RCC 7860 (cell line): Measurements from ENCODE around the gene ARHGEF28.
A peak's percentile ranks its signal among the peaks of the same experiment; 100 is the strongest.

Experiments used
- DNase-seq: peaks from one replicate; pipeline ENCODE4 v3.0.0-alpha.2; 2015; ENCODE audit warnings: low spot score
- FAIRE-seq: peaks from 2 replicates; lab custom pipeline; 2012; peaks lifted over from hg19 to GRCh38; lab: Jason Lieb, UNC

ARHGEF28 gene

DNA sequence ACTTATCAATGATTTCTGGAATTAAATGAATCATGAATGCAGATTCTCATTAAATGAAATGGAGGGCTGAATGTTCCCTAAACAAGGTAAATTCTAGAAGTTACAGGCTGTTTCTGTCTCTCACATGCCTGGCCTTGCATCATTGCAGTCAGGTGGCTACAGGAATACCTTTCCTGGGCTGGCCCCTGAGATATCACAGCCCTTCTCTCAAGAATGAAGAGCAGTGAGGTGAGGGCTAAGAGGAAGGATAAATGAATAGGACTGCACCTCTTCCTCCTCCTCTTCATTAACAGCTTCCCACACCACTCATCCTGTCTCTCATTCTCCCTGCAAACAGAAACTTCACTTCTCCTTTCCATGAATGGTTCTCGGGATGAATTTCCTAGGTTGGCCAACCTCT lies 22.5 kb downstream of the ARHGEF28 start:
- no peak for FAIRE-seq

GRCh38 chr5:73649926-73650325 lies 23.9 kb downstream of the ARHGEF28 start:
- FAIRE-seq: no peak
- DNase-seq: no peak

More for the DNA sequence above, 22.5 kb downstream of the ARHGEF28 start:
- DNase-seq: no peak

DNA sequence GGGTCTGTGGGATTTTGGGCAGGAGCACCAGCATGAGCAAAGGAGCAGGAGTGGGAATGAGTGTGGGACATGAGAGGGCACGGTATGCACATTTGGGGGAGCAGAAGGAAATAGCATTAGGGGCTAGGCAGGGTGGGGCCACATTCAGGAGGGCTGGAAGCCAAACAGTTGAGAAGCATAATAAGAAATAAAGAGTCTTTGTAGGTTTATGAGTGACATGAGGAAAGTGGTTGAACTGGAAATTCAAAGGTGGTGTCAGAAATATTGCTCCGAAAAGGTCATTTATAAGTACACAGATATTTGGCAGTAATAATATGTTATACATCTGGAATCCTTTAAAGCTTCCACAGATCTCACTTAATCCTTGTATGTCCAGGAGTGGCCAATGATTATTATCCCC lies 26.4 kb downstream of the ARHGEF28 start:
- no peak for DNase-seq
- FAIRE-seq: no peak

DNA sequence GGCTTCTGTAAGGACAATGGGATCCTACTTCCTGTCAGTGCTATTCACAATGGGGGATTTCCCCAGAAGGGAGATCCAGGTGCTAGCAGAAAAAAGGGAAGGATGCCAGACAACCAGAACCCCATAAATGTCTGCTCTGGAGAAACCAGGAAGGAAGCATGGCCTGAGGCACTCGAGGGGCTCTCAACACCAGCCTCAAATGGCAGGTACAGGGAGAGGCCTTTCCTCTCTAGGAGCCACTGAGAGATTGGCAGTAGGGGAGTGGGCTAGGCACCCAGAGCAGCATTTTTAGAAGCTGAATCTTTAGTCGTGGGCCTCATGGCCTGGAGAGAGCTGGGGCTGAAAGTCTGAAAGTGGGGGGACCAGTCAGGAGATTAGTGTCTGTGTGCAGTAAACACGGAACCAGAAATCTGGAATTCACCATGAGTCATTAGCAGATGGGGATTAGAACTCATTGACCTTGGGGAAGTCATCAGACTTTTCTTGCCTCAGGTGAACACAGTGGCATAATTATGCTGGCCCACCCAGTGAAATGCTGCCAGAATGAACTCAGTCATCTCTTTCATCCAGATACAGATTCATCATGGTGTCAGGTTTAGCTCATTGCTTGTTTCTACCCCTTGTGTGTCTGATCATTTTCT lies 28.3 kb downstream of the ARHGEF28 start:
- no peak for DNase-seq
- no peak for FAIRE-seq

- FAIRE-seq (no peak), DNase-seq (no peak)
These were observed 28.9 kb downstream of the ARHGEF28 start for GRCh38 chr5:73654819-73655318.

DNA sequence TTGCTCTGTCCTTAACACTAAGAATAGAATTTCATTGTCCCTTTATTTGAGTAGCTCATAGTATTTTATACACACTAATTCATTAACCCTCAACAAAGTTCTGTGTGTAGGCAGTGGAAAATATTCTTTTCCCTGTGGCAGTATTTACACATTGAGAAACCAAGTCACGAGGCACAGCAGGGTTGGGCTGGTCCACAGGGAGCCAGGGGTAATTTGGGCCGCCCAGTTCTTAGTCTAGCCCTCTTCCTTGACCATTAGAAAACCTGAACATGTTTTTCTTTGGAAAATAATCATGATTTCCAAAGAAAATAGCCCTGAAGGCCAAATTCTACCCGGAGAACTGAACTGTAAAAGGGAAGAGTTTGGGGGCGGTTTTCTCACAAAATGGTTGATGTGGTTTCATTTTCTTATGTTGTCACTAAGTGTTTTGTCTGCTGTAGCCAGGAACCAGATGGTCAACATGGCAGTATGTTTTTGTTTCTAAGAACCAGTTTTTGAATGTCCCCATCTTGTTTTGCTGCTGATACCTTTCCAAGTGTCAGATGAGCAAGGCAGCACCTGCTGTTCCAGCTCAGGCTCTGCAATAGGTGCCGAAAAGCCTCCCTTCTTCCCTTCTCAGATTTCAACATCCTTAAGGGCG lies 29.6 kb downstream of the ARHGEF28 start:
- no peak for FAIRE-seq

GRCh38 chr5:73661753-73662152 lies 35.8 kb downstream of the ARHGEF28 start:
- no peak for DNase-seq
- no peak for FAIRE-seq

More for the DNA sequence above, 29.6 kb downstream of the ARHGEF28 start:
- DNase-seq: no peak

- FAIRE-seq: no peak
- DNase-seq: no peak
These were observed 37.3 kb downstream of the ARHGEF28 start for GRCh38 chr5:73663161-73663859.

GRCh38 chr5:73663860-73664240 lies 37.9 kb downstream of the ARHGEF28 start:
- FAIRE-seq (no peak), DNase-seq (no peak)

DNA sequence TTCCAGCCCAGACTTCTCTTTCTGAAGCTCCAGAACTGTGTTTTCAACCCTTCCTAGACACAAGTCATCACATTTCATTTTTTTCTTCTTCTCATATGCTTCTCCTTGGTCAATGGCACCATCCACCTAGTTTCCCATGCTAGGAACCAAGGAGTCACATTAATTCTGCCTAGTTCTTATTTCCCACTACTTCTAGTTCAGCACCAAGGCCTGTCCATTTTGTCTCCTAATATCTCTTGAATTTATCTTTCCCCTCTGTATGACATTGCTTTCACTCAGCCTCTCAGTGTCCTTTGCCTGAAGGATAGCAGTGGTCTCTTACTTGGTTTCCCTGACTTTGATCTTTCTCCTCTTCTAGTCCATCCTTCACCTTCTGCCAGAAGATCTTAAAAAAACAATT lies 38.8 kb downstream of the ARHGEF28 start:
- DNase-seq (no peak), FAIRE-seq (no peak)

DNA sequence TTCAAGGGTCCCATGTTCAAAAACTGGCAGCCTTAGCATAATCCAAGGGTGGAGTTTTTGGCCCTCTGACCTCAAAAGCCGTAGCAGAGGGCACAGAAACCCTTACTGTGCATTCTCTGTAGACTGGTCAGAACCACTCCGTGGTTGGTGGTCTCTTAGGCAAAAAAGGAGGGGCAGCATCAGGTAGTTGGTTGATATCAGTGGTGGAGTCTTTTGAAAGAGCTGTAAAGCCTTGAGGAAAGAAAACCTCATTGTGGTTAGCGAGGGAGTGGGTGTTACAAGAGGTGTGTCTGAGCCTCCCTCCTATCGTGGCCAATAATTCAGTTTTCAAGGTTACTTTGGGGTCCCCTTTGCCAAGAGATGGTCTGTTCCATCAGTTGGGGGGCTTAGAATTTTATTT lies 40.9 kb downstream of the ARHGEF28 start:
- FAIRE-seq (no peak), DNase-seq (no peak)

GRCh38 chr5:73668017-73668416 lies 42.0 kb downstream of the ARHGEF28 start:
- FAIRE-seq (no peak), DNase-seq (no peak)

DNA sequence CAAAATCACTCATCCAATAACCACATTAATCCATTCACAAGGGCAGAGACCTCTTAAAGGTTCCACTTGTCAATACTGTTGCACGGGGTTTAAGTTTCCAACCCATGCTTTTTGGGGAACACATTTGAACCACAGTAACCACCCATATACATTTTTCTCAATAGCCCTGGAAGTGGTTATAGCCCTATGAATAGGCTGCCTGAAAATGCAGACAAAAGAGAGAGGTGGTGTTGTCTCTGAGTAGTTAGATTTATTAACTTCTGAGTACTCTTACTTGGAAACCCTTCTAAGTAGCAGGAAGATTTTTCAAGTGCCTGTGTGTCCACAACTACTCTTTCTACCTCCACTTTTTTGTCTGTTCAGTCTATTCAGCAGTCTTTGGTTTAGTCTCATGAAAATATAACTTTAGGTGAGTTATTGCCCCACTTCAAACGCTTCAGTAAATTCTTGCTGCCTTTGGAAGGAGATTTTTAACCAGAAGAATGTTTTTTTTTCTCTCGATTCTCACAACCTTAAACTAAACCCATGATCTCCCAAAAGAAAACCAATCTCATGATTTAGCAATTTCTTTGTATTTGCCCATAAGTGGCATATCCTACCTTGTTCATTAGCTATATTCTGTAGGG lies 42.6 kb downstream of the ARHGEF28 start:
- DNase-seq: no peak
- FAIRE-seq: no peak

DNA sequence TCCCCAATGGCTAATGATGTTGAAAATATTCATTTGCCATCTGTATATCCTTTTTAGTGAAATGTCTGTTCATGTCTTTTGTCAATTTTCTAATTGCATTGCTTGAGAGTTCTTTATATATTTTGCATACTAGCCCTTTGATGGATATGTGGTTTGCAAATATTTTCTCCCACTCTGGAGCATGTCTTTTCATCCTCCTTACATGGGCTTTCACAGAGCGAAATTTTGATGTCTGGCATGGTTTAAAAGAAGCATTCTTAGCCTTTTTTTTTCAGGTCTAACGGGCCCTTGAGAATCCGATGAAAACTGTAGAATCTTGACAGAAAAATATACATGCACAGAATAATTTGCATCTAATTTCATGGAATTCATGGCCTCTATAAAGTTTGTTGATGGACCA lies 44.7 kb downstream of the ARHGEF28 start:
- DNase-seq: no peak
- FAIRE-seq: no peak

DNA sequence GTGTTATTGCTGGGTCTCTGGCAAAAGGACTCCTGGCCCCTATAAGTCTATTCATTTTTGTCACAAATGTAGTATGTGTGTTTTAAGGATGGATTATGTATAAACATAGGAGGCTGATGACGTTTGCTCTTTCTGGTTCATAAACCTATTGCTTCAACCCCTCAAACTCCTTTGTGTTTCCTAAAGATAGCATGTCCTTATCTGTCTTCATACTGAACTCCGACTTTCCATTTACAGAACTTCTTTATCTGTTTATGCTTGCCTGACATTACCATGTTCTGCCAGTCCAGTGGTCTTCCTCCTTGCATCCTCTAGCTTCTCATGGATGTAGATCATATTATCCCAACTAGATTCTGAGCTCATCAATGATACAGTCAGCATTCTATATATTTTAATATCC lies 46.1 kb downstream of the ARHGEF28 start:
- FAIRE-seq: no peak
- DNase-seq: no peak

DNA sequence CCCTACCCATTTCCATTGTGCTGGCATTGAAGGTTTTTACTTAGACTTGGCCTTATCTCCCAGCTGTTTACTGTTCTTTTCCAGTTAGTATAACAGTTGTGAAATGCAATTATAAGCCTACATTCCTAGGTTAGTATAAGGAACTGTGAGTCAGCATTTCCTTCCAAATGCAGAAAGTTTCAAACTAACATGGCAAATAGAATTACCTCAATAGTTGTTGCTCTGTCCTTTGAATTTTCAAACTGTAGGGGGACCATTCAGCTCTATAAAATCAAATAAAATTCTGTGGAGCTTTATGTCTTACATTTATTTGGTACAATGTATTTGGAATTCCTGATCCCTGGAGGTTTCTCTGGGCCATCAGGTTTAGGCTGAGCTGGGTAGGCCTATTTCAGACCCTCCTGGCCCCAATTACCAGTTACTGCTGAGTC lies 47.2 kb downstream of the ARHGEF28 start:
- FAIRE-seq: peak; percentile 16

GRCh38 chr5:73674669-73675004 lies 48.6 kb downstream of the ARHGEF28 start:
- DNase-seq (no peak), FAIRE-seq (no peak)

More for the DNA sequence above, 47.2 kb downstream of the ARHGEF28 start:
- peak; percentile 13 for DNase-seq

DNA sequence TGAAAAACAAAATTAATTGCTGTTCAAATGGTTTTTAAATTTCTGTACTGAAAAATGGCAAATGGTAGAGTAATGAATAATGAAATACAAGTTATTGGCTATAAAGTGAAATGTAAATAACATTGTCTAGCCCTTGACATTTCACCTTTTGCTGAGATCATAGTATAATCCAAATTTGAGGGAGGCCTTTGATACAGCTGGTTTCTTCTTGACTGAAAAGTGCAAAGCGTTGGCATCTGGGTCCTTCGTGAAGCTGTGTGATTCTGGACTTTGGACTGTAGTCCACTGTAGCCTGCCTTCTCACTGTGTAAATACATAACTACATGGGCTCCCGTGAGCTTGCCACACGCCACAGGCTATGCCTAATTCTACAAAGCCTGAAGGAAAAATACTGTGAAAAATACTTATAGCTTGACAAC lies 52.3 kb downstream of the ARHGEF28 start:
- FAIRE-seq (no peak), DNase-seq (peak; percentile 7)

DNA sequence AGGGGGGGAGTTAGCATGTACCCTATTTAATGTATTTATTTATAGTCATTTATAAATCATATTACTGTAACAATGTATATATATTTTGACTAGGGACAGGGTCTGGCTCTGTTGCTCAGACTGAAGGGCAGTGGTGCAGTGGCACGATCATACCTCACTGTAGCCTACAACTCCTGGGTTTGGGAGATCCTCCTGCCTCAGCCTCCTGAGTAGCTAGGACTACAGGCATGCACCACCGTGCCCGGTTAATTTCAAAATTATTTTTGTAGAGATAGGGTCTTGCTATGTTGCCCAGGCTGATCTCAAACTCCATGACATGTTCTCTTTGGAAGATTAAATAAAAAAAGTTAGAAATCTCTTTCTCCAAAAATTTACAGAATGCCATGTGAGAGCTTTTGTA lies 52.8 kb downstream of the ARHGEF28 start:
- FAIRE-seq (no peak), DNase-seq (no peak)

GRCh38 chr5:73682176-73682575 lies 56.2 kb downstream of the ARHGEF28 start:
- FAIRE-seq: no peak

GRCh38 chr5:73684691-73685090 lies 58.7 kb downstream of the ARHGEF28 start:
- DNase-seq (no peak), FAIRE-seq (no peak)

More at GRCh38 chr5:73682176-73682575, 56.2 kb downstream of the ARHGEF28 start:
- DNase-seq: no peak
